Stimulated activated CD4-positive, alpha-beta T cell treated with anti-CD3 and anti-CD28 coated beads, Interleukin-4, amount 100 ng/mL, for 48 hours (primary cell): ENCODE measurements around the gene PAM16.

Experiments
- DNase-seq, 2 donors: peaks; one replicate each; pipeline ENCODE4 v3.0.0-alpha.2; 2020; ENCODE audit warnings: low read depth in 2 of 2

The PAM16 gene

GRCh38 chr16:4298761-4299522, 52.2 kb downstream of the PAM16 start:
- no peak for DNase-seq

GRCh38 chr16:4297480-4297879, 53.6 kb downstream of the PAM16 start:
- no peak for DNase-seq

DNA sequence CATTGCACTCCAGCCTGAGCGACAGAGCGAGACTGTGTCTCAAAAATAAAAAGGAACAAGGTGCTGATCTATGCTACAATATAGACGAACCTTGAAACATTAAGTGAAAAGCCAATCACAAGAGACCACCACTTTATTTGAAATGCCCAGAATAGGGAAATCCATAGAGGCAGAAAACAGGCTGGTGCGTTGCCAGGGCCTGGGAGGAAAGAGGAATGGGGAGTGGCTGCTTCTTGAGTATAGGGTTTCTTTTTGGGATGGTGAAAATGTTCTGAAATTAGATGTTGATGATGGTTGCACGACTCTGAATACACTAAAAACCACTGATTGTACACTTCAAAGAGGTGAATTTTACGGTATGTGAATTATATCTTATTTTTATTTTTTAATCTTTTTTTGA, 55.5 kb downstream of the PAM16 start:
- no peak for DNase-seq

DNA sequence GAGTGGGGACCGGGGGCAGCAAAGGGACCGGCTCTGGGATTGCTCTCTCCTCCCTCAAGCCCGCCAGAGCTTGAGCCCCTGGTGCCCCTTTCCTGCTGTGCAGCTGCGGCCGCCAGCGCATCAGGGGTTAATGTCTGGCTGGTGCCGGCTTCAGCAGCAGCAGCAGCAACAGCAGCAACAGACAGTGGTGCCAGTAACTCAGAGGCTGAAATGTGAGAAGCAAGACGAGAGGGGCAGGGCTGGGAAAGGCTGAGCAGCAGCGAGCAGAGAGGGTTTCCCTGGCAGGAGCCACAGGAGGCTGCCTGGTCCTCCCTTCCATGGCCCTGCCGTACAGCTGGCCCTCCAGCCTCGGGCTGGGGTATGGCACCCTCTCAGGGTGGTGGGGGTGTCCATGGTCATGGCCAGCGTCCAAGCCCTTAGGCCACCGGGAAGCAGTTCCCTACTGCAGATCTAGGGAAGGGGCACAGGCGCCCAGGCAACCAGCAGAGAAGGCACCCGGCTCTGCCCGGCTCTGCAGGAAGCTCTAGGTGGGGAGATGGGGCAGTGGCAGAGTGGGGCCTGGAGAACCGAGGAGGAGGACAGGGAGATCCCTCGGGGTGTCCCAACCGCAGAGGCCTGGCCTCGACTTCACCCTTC, 57.2 kb downstream of the PAM16 start:
- DNase-seq = no peak

- DNase-seq = no peak
These were observed 57.9 kb downstream of the PAM16 start for GRCh38 chr16:4293181-4293716.

DNA sequence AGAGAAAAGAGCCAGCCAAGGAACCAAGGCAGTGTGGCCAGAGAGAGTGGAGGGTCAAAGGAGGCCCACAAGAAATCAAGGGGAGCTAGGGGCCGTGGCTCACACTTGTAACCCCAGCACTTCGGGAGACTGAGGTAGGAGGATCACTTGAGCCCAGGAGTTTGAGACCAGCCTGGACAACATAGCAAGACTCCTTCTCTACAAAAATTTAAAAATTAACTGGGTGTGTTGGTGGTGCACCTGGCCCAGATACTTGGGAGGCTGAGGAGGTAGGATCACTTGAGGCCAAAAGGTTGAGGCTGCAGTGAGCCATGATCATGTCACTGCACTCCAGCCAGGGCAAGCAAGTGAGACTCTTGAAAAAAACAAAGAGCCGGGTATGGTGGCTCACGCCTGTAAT, 59.4 kb downstream of the PAM16 start:
- no peak for DNase-seq
